ENCODE results near the gene FKRP. TPM values are rescaled to one million over a fixed set of nuclear protein-coding genes. Genes with fewer than 3 reads are reported as not detected.
"Not testable (repeated sequence)": the region's sequence is repeated elsewhere in the genome, so short reads cannot be mapped to it uniquely, and the experiment has no call there.

The FKRP gene
- total RNA-seq = 10 to 100 TPM; 13.4 to 15.4 TPM

- Mint-ChIP-seq H3K27ac (peak within 1 kb of the TSS; percentile 80), H3K9me3 (no peaks in the 10 kb centered on the region), H3K27me3 (no peaks in the 10 kb centered on the region), H3K4me3 (peak within 1 kb of the TSS; percentile 93), H3K36me3 (ENCODE audit: low read depth) (peaks cover 20% of the 10 kb centered on the region), H3K4me1 (peaks cover 56% of the 10 kb centered on the region)
- ChIA-PET POLR2A (interaction anchor here (0.6 to 2.7 kb wide), 10 partner anchors 8 to 145 kb away, joined by 3 to 12 read pairs (median 3); partner anchors contain the start of genes CALM3 and SLC1A5), CTCF (interaction anchor here (1.1 kb wide), 1 partner anchor 76 kb away, joined by 3 read pairs; no protein-coding TSS in a partner anchor)
- DNase-seq = peak; percentile 42
Observed at GRCh38 chr19:46745521-46746280, at the start of gene FKRP. FKRP (plus strand) TSS chr19:46746057; CDS start chr19:46755451, 9,394 bp downstream.

GRCh38 chr19:46696866-46697203, 49.0 kb upstream of the FKRP start:
- H3K4me3 Mint-ChIP-seq = no peak overlapping the region
- no peak for DNase-seq
- no peaks in the 10 kb centered on the region for H3K9me3 Mint-ChIP-seq
- POLR2A ChIA-PET = interaction anchor here (0.8 to 1.8 kb wide), 2 partner anchors 14 to 21 kb away, joined by 3 read pairs; no protein-coding TSS in a partner anchor
- no peaks in the 10 kb centered on the region for H3K27me3 Mint-ChIP-seq
- peaks cover 5% of the 10 kb centered on the region for H3K4me1 Mint-ChIP-seq
- CTCF ChIA-PET = interaction anchor here (0.6 to 1.0 kb wide), 2 partner anchors 11 to 32 kb away, joined by 3 to 4 read pairs; no protein-coding TSS in a partner anchor
- H3K36me3 Mint-ChIP-seq (ENCODE audit: low read depth) = peaks cover 80% of the 10 kb centered on the region
- no peak overlapping the region for H3K27ac Mint-ChIP-seq

- no peaks in the 10 kb centered on the region for H3K27me3 Mint-ChIP-seq
- CTCF ChIA-PET = interaction anchor here (0.6 to 1.0 kb wide), 2 partner anchors 31 to 331 kb away, joined by 3 read pairs; no protein-coding TSS in a partner anchor
- H3K27ac Mint-ChIP-seq = no peak overlapping the region
- peak; percentile 23 for DNase-seq
- H3K36me3 Mint-ChIP-seq (ENCODE audit: low read depth) = peaks cover 79% of the 10 kb centered on the region
- no peaks in the 10 kb centered on the region for H3K9me3 Mint-ChIP-seq
- H3K4me1 Mint-ChIP-seq = peaks cover 5% of the 10 kb centered on the region
- no peak overlapping the region for H3K4me3 Mint-ChIP-seq
- POLR2A ChIA-PET = interaction anchor here (0.8 to 1.8 kb wide), 3 partner anchors 13 to 21 kb away, joined by 3 to 4 read pairs (median 3); no protein-coding TSS in a partner anchor
Observed at GRCh38 chr19:46697204-46697960, 48.5 kb upstream of the FKRP start.

- H3K4me3 Mint-ChIP-seq = no peak overlapping the region
- POLR2A ChIA-PET = no interaction called here
Observed at GRCh38 chr19:46698395-46699321, 47.2 kb upstream of the FKRP start.

GRCh38 chr19:46700704-46701103, 45.2 kb upstream of the FKRP start:
- ChIA-PET CTCF (no interaction called here), POLR2A (no interaction called here)
- no peak overlapping the region for H3K27ac Mint-ChIP-seq
- no peak for DNase-seq
- peaks cover 17% of the 10 kb centered on the region for H3K4me1 Mint-ChIP-seq
- no peaks in the 10 kb centered on the region for H3K9me3 Mint-ChIP-seq
- H3K27me3 Mint-ChIP-seq = no peaks in the 10 kb centered on the region
- H3K4me3 Mint-ChIP-seq = no peak overlapping the region
- peaks cover 77% of the 10 kb centered on the region for H3K36me3 Mint-ChIP-seq (ENCODE audit: low read depth)

More at GRCh38 chr19:46698395-46699321, 47.2 kb upstream of the FKRP start:
- CTCF ChIA-PET = no interaction called here
- no peak overlapping the region for H3K27ac Mint-ChIP-seq
- H3K27me3 Mint-ChIP-seq = no peaks in the 10 kb centered on the region
- DNase-seq = no peak
- peaks cover 5% of the 10 kb centered on the region for H3K4me1 Mint-ChIP-seq
- H3K9me3 Mint-ChIP-seq = no peaks in the 10 kb centered on the region
- peaks cover 75% of the 10 kb centered on the region for H3K36me3 Mint-ChIP-seq (ENCODE audit: low read depth)

- Mint-ChIP-seq H3K4me3 (no peak overlapping the region), H3K4me1 (peaks cover 17% of the 10 kb centered on the region), H3K9me3 (no peaks in the 10 kb centered on the region), H3K27ac (peak overlapping the region; percentile 59), H3K36me3 (ENCODE audit: low read depth) (peaks cover 61% of the 10 kb centered on the region), H3K27me3 (no peaks in the 10 kb centered on the region)
- peak; percentile 87 for DNase-seq
- CTCF ChIA-PET = interaction anchor here (0.7 to 6.3 kb wide), 18 partner anchors 10 to 444 kb away, joined by 3 to 53 read pairs (median 5); partner anchors contain the start of gene PRKD2
- POLR2A ChIA-PET = interaction anchor here (0.7 to 4.5 kb wide), 8 partner anchors 10 to 103 kb away, joined by 3 to 40 read pairs (median 4); partner anchors contain the start of gene PRKD2
Observed at GRCh38 chr19:46704379-46705076, 41.3 kb upstream of the FKRP start.

GRCh38 chr19:46710687-46711086, 35.2 kb upstream of the FKRP start:
- CTCF ChIA-PET = interaction anchor here (2.0 kb wide), 1 partner anchor 18 kb away, joined by 9 read pairs; no protein-coding TSS in a partner anchor
- Mint-ChIP-seq H3K9me3 (no peaks in the 10 kb centered on the region), H3K27ac (no peak overlapping the region), H3K36me3 (ENCODE audit: low read depth) (peaks cover 57% of the 10 kb centered on the region), H3K4me1 (peaks cover 22% of the 10 kb centered on the region), H3K4me3 (no peak overlapping the region), H3K27me3 (no peaks in the 10 kb centered on the region)
- no peak for DNase-seq
- POLR2A ChIA-PET = interaction anchor here (0.8 kb wide), 1 partner anchor 14 kb away, joined by 3 read pairs; no protein-coding TSS in a partner anchor

- POLR2A ChIA-PET = interaction anchor here (0.6 to 5.1 kb wide), 7 partner anchors 8 to 112 kb away, joined by 3 to 40 read pairs (median 13); partner anchors contain the start of genes CALM3 and DACT3
- H3K9me3 Mint-ChIP-seq, DNase-seq, H3K27me3 Mint-ChIP-seq, H3K4me3 Mint-ChIP-seq: not testable (repeated sequence)
- Mint-ChIP-seq H3K36me3 (ENCODE audit: low read depth) (peaks cover 54% of the 10 kb centered on the region), H3K4me1 (peaks cover 22% of the 10 kb centered on the region), H3K27ac (peak overlapping the region; percentile 95)
- CTCF ChIA-PET = interaction anchor here (1.2 to 5.6 kb wide), 3 partner anchors 9 to 38 kb away, joined by 3 to 50 read pairs (median 4); no protein-coding TSS in a partner anchor
Observed at GRCh38 chr19:46712768-46713338, 33.0 kb upstream of the FKRP start.

- CTCF ChIA-PET = interaction anchor here (0.8 to 5.6 kb wide), 7 partner anchors 10 to 113 kb away, joined by 3 to 50 read pairs (median 5); partner anchors contain the start of gene CALM3
- DNase-seq = peak; percentile 82
- Mint-ChIP-seq H3K4me1 (peaks cover 33% of the 10 kb centered on the region), H3K36me3 (ENCODE audit: low read depth) (peaks cover 55% of the 10 kb centered on the region), H3K9me3 (no peaks in the 10 kb centered on the region), H3K27ac (peak overlapping the region; percentile 95), H3K4me3 (peak overlapping the region; percentile 97), H3K27me3 (no peaks in the 10 kb centered on the region)
- POLR2A ChIA-PET = interaction anchor here (0.8 to 5.1 kb wide), 16 partner anchors 9 to 473 kb away, joined by 3 to 40 read pairs (median 6); partner anchors contain the start of genes CALM3, DACT3, SLC1A5 and ZC3H4
Observed at GRCh38 chr19:46713781-46714443, 31.9 kb upstream of the FKRP start.

GRCh38 chr19:46714444-46715106, 31.3 kb upstream of the FKRP start:
- peaks cover 61% of the 10 kb centered on the region for H3K36me3 Mint-ChIP-seq (ENCODE audit: low read depth)
- DNase-seq = peak; percentile 78
- H3K4me3 Mint-ChIP-seq = peak overlapping the region; percentile 97
- no peaks in the 10 kb centered on the region for H3K9me3 Mint-ChIP-seq
- H3K27me3 Mint-ChIP-seq = no peaks in the 10 kb centered on the region
- ChIA-PET CTCF (interaction anchor here (0.8 to 5.6 kb wide), 7 partner anchors 11 to 113 kb away, joined by 3 to 50 read pairs (median 5); partner anchors contain the start of gene CALM3), POLR2A (interaction anchor here (0.8 to 5.1 kb wide), 19 partner anchors 9 to 541 kb away, joined by 3 to 40 read pairs (median 5); partner anchors contain the start of genes CALM3, CCDC9, DACT3 and SLC1A5)
- H3K4me1 Mint-ChIP-seq = peaks cover 39% of the 10 kb centered on the region
- H3K27ac Mint-ChIP-seq = peak overlapping the region; percentile 95

Measured in activated CD4-positive, alpha-beta memory T cell treated with anti-CD3 and anti-CD28 coated beads, Interleukin-2, amount 10 ng/mL, durations not matched to agents 7 days and 5 days (primary cell).